Measurements from ENCODE around the gene SCN2B.
"Not testable (repeated sequence)": the region's sequence is repeated elsewhere in the genome, so short reads cannot be mapped to it uniquely, and the experiment has no call there.

The SCN2B gene

GRCh38 chr11:118205606-118206378, 29.4 kb upstream of the SCN2B start:
- DNase-seq = no peak

DNA sequence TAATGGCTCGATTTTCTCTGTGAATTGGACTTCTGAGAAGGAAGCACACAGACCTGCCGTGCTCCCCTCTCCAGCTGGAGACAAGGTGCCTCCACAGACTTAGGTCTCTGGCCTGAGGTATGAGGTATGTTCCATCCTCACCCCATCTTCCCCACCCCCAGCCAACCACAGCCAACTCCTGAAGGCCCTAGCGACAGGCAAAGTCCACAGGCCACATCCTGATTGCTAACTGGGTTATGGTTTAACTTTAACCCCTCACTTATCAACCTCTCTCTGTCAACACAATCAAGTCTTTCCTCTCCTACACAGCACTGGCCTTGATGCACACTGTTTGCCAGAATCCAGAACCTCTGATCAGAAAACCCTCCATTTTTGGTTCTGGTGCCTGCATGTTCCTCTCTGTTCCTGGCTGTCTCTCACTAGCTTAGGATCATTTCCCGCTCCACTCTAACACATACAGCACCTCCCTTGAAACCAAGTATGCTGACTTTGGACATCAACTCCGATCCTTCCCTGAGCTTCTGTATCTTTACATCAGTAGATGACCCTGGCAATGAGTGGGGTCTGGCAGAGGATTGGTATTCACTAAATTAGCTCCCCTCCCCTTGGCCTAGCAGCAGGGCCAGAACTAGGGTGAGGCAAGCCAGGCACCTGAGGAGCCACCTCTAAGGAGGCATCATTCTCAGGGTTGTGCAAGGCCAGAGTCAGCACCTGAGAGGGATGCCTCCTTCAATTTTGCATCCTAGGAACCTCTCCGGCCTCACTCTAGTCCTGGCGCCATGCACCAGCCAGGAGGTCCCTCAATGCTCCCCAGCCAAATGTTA, 26.4 kb upstream of the SCN2B start:
- DNase-seq = no peak

DNA sequence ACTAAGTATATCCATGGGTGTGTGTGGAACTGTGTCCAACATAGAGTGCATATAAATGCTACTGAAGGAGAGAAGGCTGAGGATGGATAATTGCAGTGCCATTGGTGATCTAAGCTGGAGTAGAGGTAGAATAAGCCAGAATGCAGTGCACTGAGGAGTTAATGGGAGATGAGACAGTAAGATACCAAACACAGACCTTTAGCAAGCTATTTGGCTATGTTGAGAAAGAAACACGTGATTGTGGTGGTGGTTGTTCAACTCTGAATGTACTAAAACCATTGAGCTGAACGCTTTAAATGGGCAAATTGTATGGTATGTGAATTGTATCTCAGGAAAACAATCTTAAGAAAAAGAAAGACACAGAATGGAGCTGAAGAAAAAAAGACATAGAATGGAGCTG, 25.5 kb upstream of the SCN2B start:
- DNase-seq = no peak

DNA sequence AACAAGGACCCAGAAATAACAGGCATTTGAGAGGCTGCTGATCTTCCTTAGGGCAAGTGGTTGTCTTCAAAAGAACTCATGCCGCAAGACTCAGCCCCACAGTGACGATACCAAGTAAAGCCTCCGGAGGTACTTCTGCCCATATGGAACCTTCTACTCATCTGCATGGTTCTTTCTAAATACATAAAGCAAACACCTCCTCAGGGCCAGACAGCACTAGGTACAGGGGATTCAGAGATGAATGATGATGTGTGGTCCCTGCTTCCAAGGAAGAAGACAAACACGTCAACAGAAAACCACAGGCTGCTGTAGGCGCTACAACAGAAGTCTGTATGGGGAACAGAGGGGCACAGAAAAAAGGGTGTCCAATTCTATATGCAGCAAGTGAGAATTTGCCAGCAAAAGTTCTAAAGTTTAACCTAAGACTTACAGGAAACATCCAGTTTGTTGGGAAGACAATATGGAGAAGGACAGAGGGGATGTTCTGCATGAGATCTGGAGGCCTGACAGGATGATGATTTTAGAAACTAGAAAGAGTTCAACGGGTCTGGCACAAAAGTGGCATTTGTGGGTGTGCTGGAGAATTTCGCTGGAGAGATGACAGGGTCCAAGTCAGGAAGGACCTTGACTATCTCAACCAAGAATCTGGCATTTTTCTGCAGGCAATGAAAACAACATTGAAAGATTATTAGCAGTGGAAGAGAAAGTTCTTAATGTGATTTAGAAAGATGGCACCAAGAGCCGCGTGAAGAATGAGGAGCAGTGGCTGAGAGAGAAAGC, 24.7 kb upstream of the SCN2B start:
- DNase-seq = no peak

- no peak for DNase-seq
Observed at GRCh38 chr11:118200497-118200896, 24.1 kb upstream of the SCN2B start.

- no peak for DNase-seq
Observed at GRCh38 chr11:118199135-118199534, 22.7 kb upstream of the SCN2B start.

- DNase-seq = no peak
Observed at GRCh38 chr11:118198370-118198769, 21.9 kb upstream of the SCN2B start.

DNA sequence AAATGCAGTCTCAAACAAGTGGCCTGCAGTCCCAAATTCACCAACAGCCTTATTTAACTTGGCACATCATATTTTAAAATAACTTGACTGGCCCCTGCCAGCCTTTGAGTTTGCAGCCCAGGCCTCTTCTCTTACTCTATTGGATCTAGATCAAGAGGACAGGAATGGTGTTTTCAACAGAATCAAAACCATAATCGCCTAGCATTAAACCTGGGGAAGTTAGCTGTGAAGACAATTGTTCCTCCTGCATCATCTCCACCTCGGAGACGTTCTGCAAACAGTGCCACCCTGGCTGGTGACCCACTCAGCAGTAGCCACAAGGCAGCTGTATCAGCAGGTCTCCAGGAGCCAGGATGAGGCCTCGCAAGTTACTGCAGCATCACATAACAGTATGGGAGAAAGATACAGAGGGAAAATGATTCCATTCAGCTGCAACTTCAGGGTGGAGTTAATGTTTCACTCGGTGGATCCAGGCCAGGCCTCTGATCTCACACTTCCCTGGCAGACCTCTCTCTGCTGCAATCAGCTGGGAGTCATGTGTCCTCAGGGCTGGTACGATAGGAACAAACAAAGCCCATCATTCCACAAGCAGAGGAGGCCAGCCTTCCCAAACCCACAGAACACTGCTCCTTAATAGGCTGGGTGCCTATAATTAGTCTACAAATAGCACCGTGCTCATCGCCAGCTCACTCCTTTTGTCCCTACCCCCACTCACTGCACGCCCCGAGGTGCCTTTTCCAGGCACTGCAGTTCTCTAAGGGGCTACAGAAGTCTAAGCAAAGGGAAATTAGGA, 18.6 kb upstream of the SCN2B start:
- no peak for DNase-seq

GRCh38 chr11:118193910-118194566, 17.6 kb upstream of the SCN2B start:
- DNase-seq = no peak

DNA sequence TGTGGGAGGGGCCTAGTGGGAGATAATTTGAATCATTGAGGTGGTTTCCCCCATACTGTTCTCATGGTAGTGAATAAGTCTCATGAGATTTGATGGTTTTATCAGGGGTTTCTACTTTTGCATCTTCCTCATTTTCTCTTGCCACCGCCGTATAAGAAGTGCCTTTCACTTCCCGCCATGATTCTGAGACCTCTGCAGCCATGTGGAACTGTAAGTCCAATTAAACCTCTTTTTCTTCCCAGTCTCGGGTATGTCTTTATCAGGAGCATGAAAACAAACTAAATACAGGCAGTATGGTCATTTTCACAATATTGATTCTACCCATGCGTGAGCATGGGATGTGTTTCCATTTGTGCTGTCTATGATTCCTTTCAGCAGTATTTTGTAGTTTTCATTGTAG, 16.4 kb upstream of the SCN2B start:
- not testable (repeated sequence) for DNase-seq

DNA sequence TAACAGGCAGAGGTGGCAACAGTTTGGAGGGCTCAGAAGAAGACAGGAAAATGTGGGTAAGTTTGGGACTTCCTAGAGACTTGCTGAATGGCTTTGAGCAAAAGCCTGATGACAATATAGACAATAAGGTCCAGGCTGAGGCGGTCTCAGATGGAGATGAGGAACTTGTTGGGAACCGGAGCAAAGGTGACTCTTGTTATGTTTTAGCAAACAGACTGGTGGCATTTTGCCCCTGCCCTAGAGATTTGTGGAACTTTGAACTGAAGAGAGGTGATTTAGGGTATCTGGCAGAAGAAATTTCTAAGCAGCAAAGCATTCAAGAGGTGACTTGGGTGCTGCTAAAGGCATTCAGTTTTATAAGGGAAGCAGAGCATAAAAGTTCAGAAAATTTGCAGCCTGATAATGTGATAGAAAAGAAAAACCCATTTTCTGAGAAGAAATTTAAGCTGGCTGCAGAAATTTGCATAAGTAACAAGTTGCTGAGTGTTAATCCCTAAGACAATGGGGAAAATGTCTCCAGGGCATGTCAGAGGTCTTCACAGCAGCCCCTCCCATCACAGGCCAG, 14.6 kb upstream of the SCN2B start:
- not testable (repeated sequence) for DNase-seq

DNA sequence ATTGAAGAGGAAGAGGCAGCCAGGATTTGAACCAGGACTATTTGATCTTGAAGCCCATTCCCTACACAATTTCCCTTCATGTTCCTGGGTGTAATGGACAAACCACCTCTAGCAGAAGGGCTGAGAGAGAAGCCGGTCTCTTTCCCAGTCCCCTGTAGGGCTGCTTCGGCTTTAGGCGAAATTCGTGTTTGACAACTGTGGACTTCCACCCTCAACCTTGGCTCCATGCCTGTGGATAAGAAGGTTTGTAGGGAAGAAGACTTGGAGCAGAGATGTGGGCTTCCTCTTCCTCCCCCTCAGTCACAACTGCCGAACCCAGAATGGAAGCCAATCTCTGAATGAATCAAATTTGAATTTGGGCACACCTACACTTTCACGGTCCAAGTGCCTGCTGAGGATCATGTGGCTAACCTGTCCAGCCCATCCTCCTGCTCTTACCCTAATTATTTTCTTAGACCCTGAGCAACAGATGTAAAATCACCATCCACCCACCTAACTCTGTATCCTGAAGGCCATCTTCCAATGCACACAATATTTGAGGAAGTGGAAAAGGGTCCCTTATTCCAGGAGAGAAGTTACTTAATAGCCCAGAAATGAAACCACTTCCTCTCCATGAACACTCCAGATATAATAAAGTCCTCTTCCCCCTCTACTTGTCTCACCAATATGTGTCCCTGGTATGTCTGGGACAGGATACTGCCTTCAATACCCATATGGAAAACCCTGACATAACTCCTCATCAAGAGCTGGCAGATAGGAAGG, 10.1 kb upstream of the SCN2B start:
- no peak for DNase-seq

- DNase-seq = no peak
Observed at GRCh38 chr11:118184784-118185579, 8.5 kb upstream of the SCN2B start.

DNA sequence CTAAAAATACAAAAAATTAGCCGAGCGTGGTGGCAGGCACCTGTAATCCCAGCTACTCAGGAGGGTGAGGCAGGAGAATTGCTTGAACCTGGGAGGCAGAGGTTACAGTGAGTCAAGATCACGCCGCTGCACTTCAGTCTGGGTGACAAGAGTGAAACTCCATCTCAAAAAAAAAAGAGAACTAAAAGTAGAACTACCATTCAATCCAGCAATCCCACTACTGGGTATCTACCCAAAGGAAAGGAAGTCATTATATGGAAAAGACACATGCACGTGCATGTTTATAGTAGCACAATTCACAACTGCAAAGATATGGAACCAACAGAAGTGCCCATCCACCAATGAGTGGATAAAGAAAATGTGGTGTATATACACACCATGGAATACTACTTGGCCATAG, 7.3 kb upstream of the SCN2B start:
- not testable (repeated sequence) for DNase-seq

DNA sequence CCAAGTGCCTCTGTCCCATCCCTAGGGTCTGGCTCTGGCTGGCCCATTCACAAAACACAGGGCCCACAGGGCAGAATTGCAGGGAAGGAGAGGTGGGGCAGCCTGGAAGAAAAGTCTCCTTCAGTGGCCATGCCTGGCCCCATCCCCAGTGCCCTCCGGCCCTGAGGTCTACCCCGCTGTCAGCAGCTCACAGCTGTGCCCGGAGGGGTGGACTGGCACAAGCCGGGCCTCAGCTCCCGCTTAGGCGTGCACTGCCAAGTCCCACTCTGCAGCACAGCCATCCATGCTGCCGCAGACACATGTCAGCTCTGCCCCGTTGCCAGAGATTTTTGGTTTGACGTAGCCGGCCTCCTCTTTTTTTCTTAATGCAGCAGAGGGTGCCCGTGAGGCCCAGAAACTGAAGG, 3.9 kb upstream of the SCN2B start:
- no peak for DNase-seq

DNA sequence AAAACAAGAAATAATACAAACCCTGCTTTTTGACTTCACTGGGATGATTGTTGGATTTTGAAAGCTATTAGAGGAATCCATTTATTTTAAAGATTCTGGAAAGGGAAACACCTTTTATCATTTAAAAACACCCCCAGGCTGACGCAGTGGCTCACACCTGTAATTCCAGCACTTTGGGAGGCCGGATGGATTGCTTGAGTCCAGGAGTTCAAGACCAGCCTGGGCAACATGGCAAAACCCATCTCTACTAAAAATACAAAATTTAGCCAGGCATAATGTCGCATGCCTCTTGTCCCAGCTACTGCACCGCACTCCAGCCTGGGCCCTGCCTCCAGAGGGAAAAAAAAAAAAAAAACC, 317 bp upstream of the SCN2B start:
- DNase-seq = no peak

DNA sequence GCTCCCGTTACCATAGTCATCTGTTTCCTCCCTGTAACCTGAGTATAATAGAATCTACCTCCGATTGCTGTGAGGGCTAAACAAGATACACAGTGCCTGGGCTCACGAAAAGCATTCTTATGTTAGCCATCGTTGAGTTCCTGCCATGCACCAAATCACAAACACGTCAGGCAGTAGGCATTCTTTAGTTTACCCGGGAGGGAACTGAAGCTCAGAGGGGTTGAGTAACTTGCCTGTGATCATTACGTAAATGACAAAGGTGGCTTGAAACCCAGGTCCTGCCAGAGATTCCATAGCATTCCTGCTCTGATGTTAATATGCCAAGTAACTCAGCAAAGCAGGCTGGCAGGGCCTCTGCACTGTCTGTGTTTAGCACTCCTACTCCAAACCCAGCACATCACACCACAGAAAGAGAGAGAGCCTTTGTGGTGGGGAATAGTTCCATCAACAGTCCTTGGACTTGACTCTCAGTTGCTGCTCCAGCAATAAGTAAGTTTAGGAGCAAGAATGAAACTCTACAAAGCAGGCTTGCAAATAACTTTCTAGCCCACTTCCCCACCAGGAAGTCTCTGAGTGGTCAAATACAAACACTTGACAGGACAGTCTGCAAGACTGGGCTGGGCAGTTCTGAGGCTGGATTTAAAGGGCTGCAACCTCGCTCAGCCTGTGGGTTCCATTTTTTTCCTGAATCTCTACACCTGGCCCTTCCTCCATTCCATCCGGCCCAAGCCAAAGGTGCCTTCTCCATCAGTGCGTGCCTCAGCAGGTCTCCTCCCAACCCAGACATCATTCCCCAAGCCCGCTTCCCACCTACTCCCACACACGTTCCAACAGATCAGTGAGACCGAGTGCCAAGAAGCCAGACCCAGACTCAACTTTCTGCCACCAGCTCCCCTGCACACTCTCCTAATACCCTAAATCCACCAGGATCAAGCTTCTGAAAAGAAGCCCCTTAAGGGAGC, 1.1 kb downstream of the SCN2B start:
- DNase-seq = no peak

DNA sequence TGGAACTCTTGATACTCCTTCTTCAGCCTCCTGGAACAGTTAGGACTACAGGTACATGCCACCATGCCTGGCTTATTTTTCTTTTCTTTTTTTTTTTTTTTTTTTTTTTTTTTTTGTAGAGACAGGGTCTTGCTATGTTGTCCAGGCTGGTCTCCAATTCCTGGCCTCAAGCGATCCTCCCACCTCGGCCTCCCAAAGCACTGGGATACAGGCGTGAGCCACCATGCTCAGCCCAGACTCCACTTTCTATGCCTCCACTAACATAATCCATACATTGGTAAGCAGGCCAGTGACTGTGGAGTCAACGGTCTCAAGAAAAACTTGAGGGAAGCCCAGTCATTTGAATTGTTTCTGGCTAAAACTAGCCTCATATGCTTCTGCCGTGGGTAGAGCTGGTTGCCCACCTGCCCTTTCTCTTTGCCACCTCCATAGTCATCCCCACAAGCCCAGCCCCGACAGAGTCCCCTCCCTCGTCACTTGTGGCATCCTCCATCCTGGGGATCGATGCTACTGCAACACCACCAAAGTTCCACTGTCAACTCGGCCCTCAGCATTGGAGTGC, 2.4 kb downstream of the SCN2B start:
- no peak for DNase-seq

- DNase-seq = no peak
Observed at GRCh38 chr11:118172356-118172755, 4.1 kb downstream of the SCN2B start.
